ENCODE results near the gene COMT. TPM values are rescaled to one million over a fixed set of nuclear protein-coding genes. Genes with fewer than 3 reads are reported as not detected.

Gene COMT
- total RNA-seq, 2 experiments from 2014 or later = 11.3 to 11.4 TPM

GRCh38 chr22:19937616-19938473 lies 3.7 kb upstream of the COMT start:
- intact Hi-C loops (cut with DNase I, micrococcal nuclease) = no loop called here
- H3K4me3 Mint-ChIP-seq = peak overlapping the region; percentile 23

GRCh38 chr22:19940536-19941364 lies 822 bp upstream of the COMT start:
- Mint-ChIP-seq H3K4me3 (peak overlapping the region; percentile 97), H3K4me1 (ENCODE audit: low read depth) (peaks cover 38% of the 10 kb centered on the region), H3K27me3 (no peaks in the 10 kb centered on the region), H3K36me3 (ENCODE audit: low read depth) (peaks cover 36% of the 10 kb centered on the region), H3K9me3 (peaks cover 10% of the 10 kb centered on the region), H3K27ac (peak overlapping the region; percentile 92)
- H3K27ac ChIP-seq (ENCODE audit: low read depth in 1 of 2, low read length in 2 of 2) = peak overlapping the region; percentile 45 to 62
- intact Hi-C loops (cut with DNase I, micrococcal nuclease) = loop anchor here in 1 of 2 experiments (2.0 kb wide), 1 partner anchor 46 kb away; no protein-coding TSS in a partner anchor
- no peaks in the 10 kb centered on the region for H3K27me3 ChIP-seq (ENCODE audit: control insufficient read depth in 1 of 2, insufficient read depth in 2 of 2, low read length in 2 of 2)
- ChIA-PET CTCF (interaction anchor here (0.6 to 1.0 kb wide), 2 partner anchors 13 to 31 kb away, joined by 3 to 4 read pairs; no protein-coding TSS in a partner anchor), POLR2A (interaction anchor here (1.3 to 1.8 kb wide), 3 partner anchors 28 to 85 kb away, joined by 3 to 7 read pairs (median 5); partner anchors contain the start of gene TANGO2)
- no peak for TF ChIP-seq CTCF (IDR thresholded peaks at IDR 0.05)
- DNase-seq (no peak), ATAC-seq (ENCODE audit: poor library complexity) (no peak)
- peaks cover 34% of the 10 kb centered on the region for H3K4me1 ChIP-seq (ENCODE audit: insufficient read depth, low read length)
- H3K9me3 ChIP-seq (ENCODE audit: control insufficient read depth in 1 of 2, insufficient read depth in 1 of 2, low read length in 2 of 2) = peaks cover 5% of the 10 kb centered on the region in 2 experiments
- peak overlapping the region; percentile 83 for H3K4me3 ChIP-seq (ENCODE audit: low read length)
- H3K36me3 ChIP-seq (ENCODE audit: insufficient read depth, low read length) = peaks cover 4% of the 10 kb centered on the region

More at GRCh38 chr22:19937616-19938473, 3.7 kb upstream of the COMT start:
- Histone ChIP-seq H3K36me3 (ENCODE audit: insufficient read depth, low read length) (peaks cover 4% of the 10 kb centered on the region), H3K9me3 (ENCODE audit: control insufficient read depth in 1 of 2, insufficient read depth in 1 of 2, low read length in 2 of 2) (peaks cover 8 to 9% of the 10 kb centered on the region in 2 experiments), H3K4me1 (ENCODE audit: insufficient read depth, low read length) (peaks cover 21% of the 10 kb centered on the region), H3K27ac (ENCODE audit: low read depth in 1 of 2, low read length in 2 of 2) (no peak overlapping the region), H3K4me3 (ENCODE audit: low read length) (no peak overlapping the region), H3K27me3 (ENCODE audit: control insufficient read depth in 1 of 2, insufficient read depth in 2 of 2, low read length in 2 of 2) (no peaks in the 10 kb centered on the region)
- no peak for ATAC-seq (ENCODE audit: poor library complexity)
- ChIA-PET POLR2A (no interaction called here), CTCF (no interaction called here)
- Mint-ChIP-seq H3K27me3 (no peaks in the 10 kb centered on the region), H3K27ac (peak overlapping the region; percentile 27), H3K36me3 (ENCODE audit: low read depth) (peaks cover 43% of the 10 kb centered on the region), H3K4me1 (ENCODE audit: low read depth) (peaks cover 26% of the 10 kb centered on the region), H3K9me3 (peaks cover 10% of the 10 kb centered on the region)
- no peak for DNase-seq
- no peak for TF ChIP-seq CTCF (IDR thresholded peaks at IDR 0.05)

Measured in CD4-positive, alpha-beta T cell (primary cell).